Smooth muscle cell (in vitro differentiated cells): ENCODE measurements around the gene KHSRP. TPM values are rescaled to one million over a fixed set of nuclear protein-coding genes. Genes with fewer than 3 reads are reported as not detected.

Source experiments
- microRNA-seq: library from miRNA; unstranded; fragments of <30 nt; microRNA quantifications from one replicate; pipeline ENCODE4, GENCODE V29; 2016; ENCODE audit warnings: borderline number of aligned reads
- polyA plus RNA-seq: library from polyadenylated mRNA; unstranded; fragments of >200 nt; fragmentation: Nextera tagmentation; extraction: Ambion mirVana; gene quantifications from 2 replicates; pipeline ENCODE4 v1.2.1, GENCODE V29; 2016
- small RNA-seq: library from RNA; depleted of rRNA; stranded (forward); fragments of <200 nt; gene quantifications from one replicate; pipeline ENCODE3, GENCODE V24; 2014
- total RNA-seq: library from RNA; depleted of rRNA; stranded (reverse); fragments of >200 nt; gene quantifications from 2 replicates; pipeline ENCODE4 v1.2.3, GENCODE V29; 2014

KHSRP gene
- total and polyA plus RNA-seq, 2 experiments from 2014 or later: 59.1 to 179 TPM

Small RNA genes within 50 kb of the gene (microRNA-seq; reads per million reads assigned to microRNA genes)
- gene MIR3940 (9.9 reads per million, percentile 13 among the genes with 10 or more reads in this experiment), gene MIR6790 (not detected), gene MIR6885 (6.4 reads per million, percentile 4 among the genes with 10 or more reads in this experiment)

Small RNA genes within 50 kb of the gene (small RNA-seq; reads per million reads assigned to genes)
- gene MIR6790: not detected
- not detected for gene MIR6885

Other genes starting within 250 kb of the KHSRP start
- 15.4 and 18.8 TPM in 2 replicates for gene MLLT1, start 144.8 kb downstream of the KHSRP start, total RNA-seq
- 25.2 and 27.3 TPM in 2 replicates for gene MLLT1, start 144.8 kb downstream of the KHSRP start, polyA plus RNA-seq
- gene ACER1, start 91.2 kb downstream of the KHSRP start, total RNA-seq: 0.09 TPM in 1 of 2 replicates, not detected in the other
- not detected in 2 replicates for gene ACER1, start 91.2 kb downstream of the KHSRP start, polyA plus RNA-seq
- 59.1 and 85.9 TPM in 2 replicates for gene CLPP, start 63.3 kb downstream of the KHSRP start, total RNA-seq
- gene CLPP, start 63.3 kb downstream of the KHSRP start, polyA plus RNA-seq: 117 and 118 TPM in 2 replicates
- 34.4 and 38.2 TPM in 2 replicates for gene ALKBH7, start 52.0 kb downstream of the KHSRP start, total RNA-seq
- gene ALKBH7, start 52.0 kb downstream of the KHSRP start, polyA plus RNA-seq: 100 and 103 TPM in 2 replicates
- 0.67 and 1.2 TPM in 2 replicates for gene PSPN, start 48.9 kb downstream of the KHSRP start, total RNA-seq
- gene PSPN, start 48.9 kb downstream of the KHSRP start, polyA plus RNA-seq: 2.0 and 2.1 TPM in 2 replicates
- 35.6 and 65.8 TPM in 2 replicates for gene GTF2F1, start 31.6 kb downstream of the KHSRP start, total RNA-seq
- gene GTF2F1, start 31.6 kb downstream of the KHSRP start, polyA plus RNA-seq: 34.7 and 43.0 TPM in 2 replicates
- gene SLC25A41, start 9.0 kb upstream of the KHSRP start, total RNA-seq: not detected in 2 replicates
- 0.30 and 0.57 TPM in 2 replicates for gene SLC25A41, start 9.0 kb upstream of the KHSRP start, polyA plus RNA-seq
- 34.2 and 57.1 TPM in 2 replicates for gene SLC25A23, start 35.0 kb upstream of the KHSRP start, total RNA-seq
- 46.9 and 58.7 TPM in 2 replicates for gene SLC25A23, start 35.0 kb upstream of the KHSRP start, polyA plus RNA-seq
- gene CRB3, start 39.5 kb upstream of the KHSRP start, total RNA-seq: 4.0 and 7.8 TPM in 2 replicates
- 2.5 and 12.1 TPM in 2 replicates for gene CRB3, start 39.5 kb upstream of the KHSRP start, polyA plus RNA-seq
- 0.04 TPM in 1 of 2 replicates, not detected in the other for gene DENND1C, start 57.0 kb upstream of the KHSRP start, total RNA-seq
- 0.67 and 3.3 TPM in 2 replicates for gene DENND1C, start 57.0 kb upstream of the KHSRP start, polyA plus RNA-seq
- gene TUBB4A, start 77.5 kb upstream of the KHSRP start, total RNA-seq: not detected in 2 replicates
- gene TUBB4A, start 77.5 kb upstream of the KHSRP start, polyA plus RNA-seq: not detected in 2 replicates
- 1.3 and 3.4 TPM in 2 replicates for gene TNFSF9, start 106.2 kb upstream of the KHSRP start, total RNA-seq
- 4.6 and 7.3 TPM in 2 replicates for gene TNFSF9, start 106.2 kb upstream of the KHSRP start, polyA plus RNA-seq
- 0.54 TPM in 1 of 2 replicates, not detected in the other for gene CD70, start 166.3 kb upstream of the KHSRP start, total RNA-seq
- not detected in 2 replicates for gene CD70, start 166.3 kb upstream of the KHSRP start, polyA plus RNA-seq
- not detected in 2 replicates for gene TNFSF14, start 245.3 kb upstream of the KHSRP start, total RNA-seq
- gene TNFSF14, start 245.3 kb upstream of the KHSRP start, polyA plus RNA-seq: not detected in 2 replicates